Measurements from ENCODE around the gene TENM3.

Gene TENM3

GRCh38 chr4:182318256-182318655, 75.1 kb downstream of the TENM3 start (continued):
- no peak for TF ChIP-seq CSRNP3 (CRISPR knock-in tag; IDR thresholded peaks at IDR 0.05)
- no peak for TF ChIP-seq ZFP30 (CRISPR knock-in tag; IDR thresholded peaks at IDR 0.05)
- TF ChIP-seq ARNTL (CRISPR knock-in tag; IDR thresholded peaks at IDR 0.05; ENCODE audit: borderline replicate concordance, low read depth), result no peak
- no peak for TF ChIP-seq ISL1 (CRISPR knock-in tag; IDR thresholded peaks at IDR 0.05)
- TF ChIP-seq CSDC2 (CRISPR knock-in tag; IDR thresholded peaks at IDR 0.05), result no peak
- TF ChIP-seq CREB5 (CRISPR knock-in tag; IDR thresholded peaks at IDR 0.05; ENCODE audit: low read depth), result no peak
- TF ChIP-seq ZNF565 (CRISPR knock-in tag; conservative IDR thresholded peaks at IDR 0.05; ENCODE audit: low read depth), result no peak

- ATAC-seq, result no peak
- TF ChIP-seq SNAI2 (CRISPR knock-in tag; IDR thresholded peaks at IDR 0.05) (no peak), PATZ1 (CRISPR knock-in tag; IDR thresholded peaks at IDR 0.05; ENCODE audit: borderline replicate concordance) (no peak), ZNF70 (CRISPR knock-in tag; IDR thresholded peaks at IDR 0.05) (no peak), BACH2 (CRISPR knock-in tag; IDR thresholded peaks at IDR 0.05; ENCODE audit: borderline replicate concordance) (no peak), PPARA (CRISPR knock-in tag; IDR thresholded peaks at IDR 0.05; ENCODE audit: borderline replicate concordance) (no peak), POU6F1 (CRISPR knock-in tag; IDR thresholded peaks at IDR 0.05; ENCODE audit: borderline replicate concordance, low read depth) (no peak), ZNF8 (CRISPR knock-in tag; IDR thresholded peaks at IDR 0.05) (no peak)
Measured at GRCh38 chr4:182320092-182320491, 76.9 kb downstream of the TENM3 start.

GRCh38 chr4:182320580-182320979, 77.4 kb downstream of the TENM3 start:
- no peak for ATAC-seq
- TF ChIP-seq PPARA (CRISPR knock-in tag; IDR thresholded peaks at IDR 0.05; ENCODE audit: borderline replicate concordance) (no peak), POU6F1 (CRISPR knock-in tag; IDR thresholded peaks at IDR 0.05; ENCODE audit: borderline replicate concordance, low read depth) (no peak), ZNF565 (CRISPR knock-in tag; conservative IDR thresholded peaks at IDR 0.05; ENCODE audit: low read depth) (no peak), CSDC2 (CRISPR knock-in tag; IDR thresholded peaks at IDR 0.05) (no peak), SNAI2 (CRISPR knock-in tag; IDR thresholded peaks at IDR 0.05) (no peak), ARNTL (CRISPR knock-in tag; IDR thresholded peaks at IDR 0.05; ENCODE audit: borderline replicate concordance, low read depth) (no peak), OSR1 (CRISPR knock-in tag; IDR thresholded peaks at IDR 0.05) (no peak), RARB (CRISPR knock-in tag; IDR thresholded peaks at IDR 0.05) (no peak), ZFP3 (CRISPR knock-in tag; IDR thresholded peaks at IDR 0.05) (no peak), TOX (CRISPR knock-in tag; IDR thresholded peaks at IDR 0.05; ENCODE audit: borderline replicate concordance) (no peak), BACH2 (CRISPR knock-in tag; IDR thresholded peaks at IDR 0.05; ENCODE audit: borderline replicate concordance) (no peak)

- ATAC-seq, result no peak
- TF ChIP-seq ARNTL (CRISPR knock-in tag; IDR thresholded peaks at IDR 0.05; ENCODE audit: borderline replicate concordance, low read depth), result no peak
- no peak for TF ChIP-seq CSDC2 (CRISPR knock-in tag; IDR thresholded peaks at IDR 0.05)
- TF ChIP-seq ZFP3 (CRISPR knock-in tag; IDR thresholded peaks at IDR 0.05), result no peak
- no peak for TF ChIP-seq OSR1 (CRISPR knock-in tag; IDR thresholded peaks at IDR 0.05)
- TF ChIP-seq ZFP30 (CRISPR knock-in tag; IDR thresholded peaks at IDR 0.05), result no peak
- TF ChIP-seq TSHZ2 (CRISPR knock-in tag; IDR thresholded peaks at IDR 0.05), result no peak
- TF ChIP-seq BACH2 (CRISPR knock-in tag; IDR thresholded peaks at IDR 0.05; ENCODE audit: borderline replicate concordance), result no peak
- TF ChIP-seq ESRRG (CRISPR knock-in tag; IDR thresholded peaks at IDR 0.05), result no peak
- no peak for TF ChIP-seq PPARA (CRISPR knock-in tag; IDR thresholded peaks at IDR 0.05; ENCODE audit: borderline replicate concordance)
- no peak for TF ChIP-seq ZNF70 (CRISPR knock-in tag; IDR thresholded peaks at IDR 0.05)
- no peak for TF ChIP-seq ZC3H10 (CRISPR knock-in tag; IDR thresholded peaks at IDR 0.05)
- TF ChIP-seq CREB5 (CRISPR knock-in tag; IDR thresholded peaks at IDR 0.05; ENCODE audit: low read depth), result no peak
- TF ChIP-seq TOX (CRISPR knock-in tag; IDR thresholded peaks at IDR 0.05; ENCODE audit: borderline replicate concordance), result no peak
- no peak for TF ChIP-seq GLIS3 (CRISPR knock-in tag; IDR thresholded peaks at IDR 0.05)
Measured at GRCh38 chr4:182324282-182324681, 81.1 kb downstream of the TENM3 start.
